A549 (cell line): ENCODE measurements around the gene ATG5. TPM values are rescaled to one million over a fixed set of nuclear protein-coding genes. Genes with fewer than 3 reads are reported as not detected.

Experiments
- ATAC-seq, 2 experiments: fragments of 200-7000 bp in 1 of 2; fragments of >200 bp in 1 of 2; cut with Nextera tagmentation in 1 of 2; cut with Tn5 transposase in 1 of 2; 3 replicates each; pipeline versions ENCODE4 v1.8.0 to v1.9.1; 2018 to 2020; ENCODE audit warnings: mild to moderate bottlenecking in 1 of 2, moderate library complexity in 1 of 2
- CTCF ChIA-PET: fragments of 300-600 bp; sonication (Branson Sonifier 250); formaldehyde crosslinking; extraction: SDS; loops from one replicate; lab custom pipeline; 2021; ENCODE audit warnings: antibody characterized with exemption, inconsistent platforms; lab: Yijun Ruan, JAX
- POLR2A ChIA-PET: fragments of 350-600 bp; formaldehyde crosslinking; extraction: SDS; loops from one replicate; lab custom pipeline; 2021; ENCODE audit warnings: antibody characterized with exemption, inconsistent platforms; lab: Yijun Ruan, JAX
- DNase-seq, 2 experiments: peaks; one replicate each; pipeline versions ENCODE4 v3.0.0 to v3.0.0-alpha.2; 2011 to 2016; ENCODE audit warnings: low read depth in 1 of 2, low spot score in 1 of 2
- FAIRE-seq: peaks from 2 replicates; lab custom pipeline; 2011; peaks lifted over from hg19 to GRCh38; lab: Jason Lieb, UNC
- H3K27ac ChIP-seq, 2 experiments: fragments of >200 bp; sonication (Bioruptor Twin); formaldehyde crosslinking; 3 replicates each; pipeline ENCODE4 v1.5.1; 2016 to 2017
- H3K4me1 ChIP-seq: fragments of >200 bp; sonication (Bioruptor Twin); formaldehyde crosslinking; 3 replicates; pipeline ENCODE4 v1.6.1; 2016
- H3K4me2 ChIP-seq: fragments of >200 bp; sonication (Bioruptor Twin); formaldehyde crosslinking; 3 replicates; pipeline ENCODE4 v1.6.1; 2016
- H3K4me3 ChIP-seq: fragments of >200 bp; sonication (Bioruptor Twin); formaldehyde crosslinking; 3 replicates; pipeline ENCODE4 v1.5.1; 2016
- H3K9me3 ChIP-seq: fragments of >200 bp; sonication (Bioruptor Twin); formaldehyde crosslinking; 3 replicates; pipeline ENCODE4 v1.6.1; 2016
- BHLHE40 ChIP-seq: IDR thresholded peaks from 2 replicates; pipeline ENCODE4 v1.6.1; 2012; ENCODE audit warnings: low read depth, low read length, inconsistent platforms
- CBX8 ChIP-seq: fragments of 200-600 bp; sonication (generic); IDR thresholded peaks from 2 replicates; pipeline ENCODE4 v1.6.1; 2016
- CHD2 ChIP-seq: fragments of 150-350 bp; IDR thresholded peaks from 2 replicates; pipeline ENCODE4 v1.6.1; 2014; ENCODE audit warnings: low read length; ENCODE audit not compliant: partially characterized antibody
- E2F6 ChIP-seq: IDR thresholded peaks from 2 replicates; pipeline ENCODE4 v1.6.1; 2012; ENCODE audit warnings: low read depth, borderline replicate concordance
- EP300 ChIP-seq, 2 experiments: fragments of >200 bp; sonication (Bioruptor Twin); formaldehyde crosslinking; IDR thresholded peaks; 2 replicates in 1 of 2; 3 replicates in 1 of 2; pipeline ENCODE4 v1.6.1; 2016 to 2017
- ESRRA ChIP-seq: fragments of 150-350 bp; IDR thresholded peaks from 2 replicates; pipeline ENCODE4 v1.6.1; 2014; ENCODE audit warnings: mild to moderate bottlenecking, low read length, borderline replicate concordance
- FOSL2 ChIP-seq, 2 experiments: fragments of 450-650 bp in 1 of 2; fragments of >200 bp in 1 of 2; sonication (Bioruptor Twin) in 1 of 2; formaldehyde crosslinking; IDR thresholded peaks; 2 replicates each; pipeline versions ENCODE4 v1.5.0 to v1.6.1; 2016 to 2020; ENCODE audit warnings: mild to moderate bottlenecking in 1 of 2, moderate library complexity in 1 of 2
- HDAC2 ChIP-seq: fragments of 200-600 bp; sonication (generic); IDR thresholded peaks from 2 replicates; pipeline ENCODE4 v1.6.1; 2016
- HOXA7 ChIP-seq: fragments of 250-450 bp; sonication (Bioruptor Pico); IDR thresholded peaks from 2 replicates; pipeline ENCODE4 v1.5.0; 2020; ENCODE audit warnings: mild to moderate bottlenecking, moderate library complexity
- JUNB ChIP-seq: fragments of >200 bp; sonication (Bioruptor Twin); formaldehyde crosslinking; IDR thresholded peaks from 2 replicates; pipeline ENCODE4 v1.6.1; 2016
- MAZ ChIP-seq: fragments of 150-350 bp; IDR thresholded peaks from 2 replicates; pipeline ENCODE4 v1.6.1; 2014; ENCODE audit warnings: antibody characterized with exemption, low read depth, low read length, borderline replicate concordance
- PHF8 ChIP-seq: fragments of 200-600 bp; sonication (generic); IDR thresholded peaks from 2 replicates; pipeline ENCODE4 v1.6.1; 2016; ENCODE audit warnings: low read depth, mild to moderate bottlenecking, antibody characterized with exemption, moderate library complexity, borderline replicate concordance
- RAD21 ChIP-seq, 2 experiments: fragments of >200 bp in 1 of 2; sonication (Bioruptor Twin) in 1 of 2; formaldehyde crosslinking in 1 of 2; IDR thresholded peaks in 1 of 2; conservative IDR thresholded peaks in 1 of 2; 2 replicates in 1 of 2; 3 replicates in 1 of 2; pipeline ENCODE4 v1.6.1; 2012 to 2018; ENCODE audit warnings: inconsistent platforms in 1 of 2
- RNF2 ChIP-seq: fragments of 200-600 bp; sonication (generic); IDR thresholded peaks from 2 replicates; pipeline ENCODE4 v1.6.1; 2016; ENCODE audit warnings: low read depth, mild to moderate bottlenecking, antibody characterized with exemption, moderate library complexity, borderline replicate concordance
- SMC3 ChIP-seq: fragments of >200 bp; sonication (Bioruptor Twin); formaldehyde crosslinking; IDR thresholded peaks from 3 replicates; pipeline ENCODE4 v1.6.1; 2018; ENCODE audit warnings: inconsistent platforms
- TP53 ChIP-seq: fragments of 250-450 bp; sonication (Bioruptor Pico); IDR thresholded peaks from 2 replicates; pipeline ENCODE4 v1.5.0; 2021; ENCODE audit warnings: mild to moderate bottlenecking, moderate library complexity
- ZFP36 ChIP-seq: fragments of 450-650 bp; IDR thresholded peaks from 2 replicates; pipeline ENCODE4 v1.6.1; 2014; ENCODE audit warnings: borderline replicate concordance; ENCODE audit not compliant: partially characterized antibody
- whole genome bisulfite sequencing: methylation state at CpG from one replicate; pipeline ENCODE4 v1.1.6; 2017; ENCODE audit errors: missing lambda C conversion rate; 5-methylcytosine and 5-hydroxymethylcytosine counted together
- polyA plus RNA-seq, 4 experiments: library from polyadenylated mRNA; depleted of rRNA in 3 of 4; stranded (reverse); fragments of >200 nt; fragmentation: RNase III in 1 of 4; extraction: RNeasy Plus Mini Kit Qiagen cat#74134 plus additional on column Dnase treatment in 1 of 4; gene quantifications; 2 replicates in 3 of 4; 3 replicates in 1 of 4; pipeline ENCODE4 v1.2.3, GENCODE V29; 2011 to 2017
- TF ChIP-seq, protein P1 (sequence below): IDR thresholded peaks from 2 replicates; pipeline ENCODE4 v1.6.1; 2012
- TF ChIP-seq, protein P2 (sequence below): fragments of 250-450 bp; sonication (Bioruptor Pico); IDR thresholded peaks from 2 replicates; pipeline ENCODE4 v1.5.0; 2020; ENCODE audit warnings: low read depth, mild to moderate bottlenecking, moderate library complexity
- TF ChIP-seq, protein P3 (sequence below): fragments of 250-450 bp; sonication (Bioruptor Pico); IDR thresholded peaks from 2 replicates; pipeline ENCODE4 v1.5.0; 2021; ENCODE audit warnings: mild to moderate bottlenecking, moderate library complexity, borderline replicate concordance
- TF ChIP-seq, protein P4 (sequence below): fragments of >200 bp; sonication (Bioruptor Twin); formaldehyde crosslinking; IDR thresholded peaks from 3 replicates; pipeline ENCODE4 v1.6.1; 2016

ATG5 gene
- polyA plus RNA-seq, 2 of the 4 experiments (the other 2 are of a cell fraction), result 26.6 to 53.5 TPM

- Histone ChIP-seq H3K4me1 (peaks cover 22% of the 10 kb centered on the region), H3K4me3 (no peak overlapping the region), H3K27ac (no peak overlapping the region), H3K9me3 (no peaks in the 10 kb centered on the region), H3K4me2 (no peak overlapping the region)
- ChIA-PET POLR2A (no interaction called here), CTCF (no interaction called here)
- DNase-seq (no peak), FAIRE-seq (no peak), ATAC-seq (no peak)
- TF ChIP-seq E2F6, result no peak
- no peak for TF ChIP-seq PHF8
- no peak for TF ChIP-seq TP53 (CRISPR knock-in tag)
- TF ChIP-seq JUNB, result no peak
- TF ChIP-seq, protein P1, sequence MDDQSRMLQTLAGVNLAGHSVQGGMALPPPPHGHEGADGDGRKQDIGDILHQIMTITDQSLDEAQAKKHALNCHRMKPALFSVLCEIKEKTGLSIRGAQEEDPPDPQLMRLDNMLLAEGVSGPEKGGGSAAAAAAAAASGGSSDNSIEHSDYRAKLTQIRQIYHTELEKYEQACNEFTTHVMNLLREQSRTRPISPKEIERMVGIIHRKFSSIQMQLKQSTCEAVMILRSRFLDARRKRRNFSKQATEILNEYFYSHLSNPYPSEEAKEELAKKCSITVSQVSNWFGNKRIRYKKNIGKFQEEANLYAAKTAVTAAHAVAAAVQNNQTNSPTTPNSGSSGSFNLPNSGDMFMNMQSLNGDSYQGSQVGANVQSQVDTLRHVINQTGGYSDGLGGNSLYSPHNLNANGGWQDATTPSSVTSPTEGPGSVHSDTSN, result no peak
- TF ChIP-seq ZFP36, result no peak
- no peak for TF ChIP-seq BHLHE40
- TF ChIP-seq HDAC2, result no peak
- no peak for TF ChIP-seq CHD2
- TF ChIP-seq RNF2, result no peak
- no peak for TF ChIP-seq FOSL2 (IDR thresholded peaks at IDR 0.05)
- no peak for TF ChIP-seq FOSL2 (CRISPR knock-in tag; IDR thresholded peaks at IDR 0.05)
- TF ChIP-seq, protein P2, sequence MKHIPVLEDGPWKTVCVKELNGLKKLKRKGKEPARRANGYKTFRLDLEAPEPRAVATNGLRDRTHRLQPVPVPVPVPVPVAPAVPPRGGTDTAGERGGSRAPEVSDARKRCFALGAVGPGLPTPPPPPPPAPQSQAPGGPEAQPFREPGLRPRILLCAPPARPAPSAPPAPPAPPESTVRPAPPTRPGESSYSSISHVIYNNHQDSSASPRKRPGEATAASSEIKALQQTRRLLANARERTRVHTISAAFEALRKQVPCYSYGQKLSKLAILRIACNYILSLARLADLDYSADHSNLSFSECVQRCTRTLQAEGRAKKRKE (CRISPR knock-in tag), result no peak
- TF ChIP-seq, protein P3, sequence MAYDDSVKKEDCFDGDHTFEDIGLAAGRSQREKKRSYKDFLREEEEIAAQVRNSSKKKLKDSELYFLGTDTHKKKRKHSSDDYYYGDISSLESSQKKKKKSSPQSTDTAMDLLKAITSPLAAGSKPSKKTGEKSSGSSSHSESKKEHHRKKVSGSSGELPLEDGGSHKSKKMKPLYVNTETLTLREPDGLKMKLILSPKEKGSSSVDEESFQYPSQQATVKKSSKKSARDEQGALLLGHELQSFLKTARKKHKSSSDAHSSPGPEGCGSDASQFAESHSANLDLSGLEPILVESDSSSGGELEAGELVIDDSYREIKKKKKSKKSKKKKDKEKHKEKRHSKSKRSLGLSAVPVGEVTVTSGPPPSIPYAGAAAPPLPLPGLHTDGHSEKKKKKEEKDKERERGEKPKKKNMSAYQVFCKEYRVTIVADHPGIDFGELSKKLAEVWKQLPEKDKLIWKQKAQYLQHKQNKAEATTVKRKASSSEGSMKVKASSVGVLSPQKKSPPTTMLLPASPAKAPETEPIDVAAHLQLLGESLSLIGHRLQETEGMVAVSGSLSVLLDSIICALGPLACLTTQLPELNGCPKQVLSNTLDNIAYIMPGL (CRISPR knock-in tag), result no peak
Measured at GRCh38 chr6:106220485-106220884, 105.1 kb downstream of the ATG5 start.

DNA sequence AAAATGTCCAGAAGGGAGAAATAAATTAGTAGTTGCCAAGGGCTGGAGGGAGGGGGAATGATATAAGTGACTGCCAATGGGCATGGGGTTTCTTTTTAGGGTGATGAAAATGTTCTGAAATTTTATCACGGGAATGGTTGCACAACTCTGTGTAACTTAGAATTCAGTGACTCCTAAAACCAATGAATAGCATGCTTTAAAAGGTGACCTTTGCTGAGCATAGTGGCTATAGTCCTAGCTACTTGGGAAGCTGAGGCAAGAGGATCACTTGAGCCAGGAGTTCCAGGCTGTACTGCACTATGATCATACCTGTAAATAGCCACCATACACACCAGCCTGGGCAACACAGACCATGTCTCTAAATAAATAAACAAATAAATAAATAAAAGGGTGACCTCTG lies 109.0 kb downstream of the ATG5 start:
- Histone ChIP-seq H3K9me3 (no peaks in the 10 kb centered on the region), H3K27ac (no peak overlapping the region), H3K4me2 (no peak overlapping the region), H3K4me3 (no peak overlapping the region)
- DNase-seq (no peak), FAIRE-seq (no peak), ATAC-seq (no peak)
- CTCF ChIA-PET, result interaction anchor here (0.8 kb wide), 1 partner anchor 84 kb away, joined by 3 read pairs; no protein-coding TSS in a partner anchor
- 91% methylated on average over 1 of the region's 1 CpG for WGBS
- TF ChIP-seq EP300 (IDR thresholded peaks at IDR 0.05) (no peak), RAD21 (conservative IDR thresholded peaks at IDR 0.05 in 1 of 2, IDR thresholded peaks at IDR 0.05 in 1 of 2) (no peak), HOXA7 (CRISPR knock-in tag) (no peak), HDAC2 (no peak), ESRRA (no peak), SMC3 (no peak), MAZ (no peak), CBX8 (no peak)
- TF ChIP-seq, protein P2 (CRISPR knock-in tag), result no peak
- TF ChIP-seq, protein P4, sequence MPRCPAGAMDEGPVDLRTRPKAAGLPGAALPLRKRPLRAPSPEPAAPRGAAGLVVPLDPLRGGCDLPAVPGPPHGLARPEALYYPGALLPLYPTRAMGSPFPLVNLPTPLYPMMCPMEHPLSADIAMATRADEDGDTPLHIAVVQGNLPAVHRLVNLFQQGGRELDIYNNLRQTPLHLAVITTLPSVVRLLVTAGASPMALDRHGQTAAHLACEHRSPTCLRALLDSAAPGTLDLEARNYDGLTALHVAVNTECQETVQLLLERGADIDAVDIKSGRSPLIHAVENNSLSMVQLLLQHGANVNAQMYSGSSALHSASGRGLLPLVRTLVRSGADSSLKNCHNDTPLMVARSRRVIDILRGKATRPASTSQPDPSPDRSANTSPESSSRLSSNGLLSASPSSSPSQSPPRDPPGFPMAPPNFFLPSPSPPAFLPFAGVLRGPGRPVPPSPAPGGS, result no peak
- TF ChIP-seq, all 56 proteins: peak for 0
- no peaks in the 10 kb centered on the region for H3K4me1 ChIP-seq
- POLR2A ChIA-PET, result no interaction called here
